ENCODE data around the gene LMOD3. TPM values are rescaled to one million over a fixed set of nuclear protein-coding genes. Genes with fewer than 3 reads are reported as not detected.

LMOD3 gene
- total and polyA plus RNA-seq, 2 donors (not counting 1 experiment from before 2014, with no cell fraction given) = not detected

DNA sequence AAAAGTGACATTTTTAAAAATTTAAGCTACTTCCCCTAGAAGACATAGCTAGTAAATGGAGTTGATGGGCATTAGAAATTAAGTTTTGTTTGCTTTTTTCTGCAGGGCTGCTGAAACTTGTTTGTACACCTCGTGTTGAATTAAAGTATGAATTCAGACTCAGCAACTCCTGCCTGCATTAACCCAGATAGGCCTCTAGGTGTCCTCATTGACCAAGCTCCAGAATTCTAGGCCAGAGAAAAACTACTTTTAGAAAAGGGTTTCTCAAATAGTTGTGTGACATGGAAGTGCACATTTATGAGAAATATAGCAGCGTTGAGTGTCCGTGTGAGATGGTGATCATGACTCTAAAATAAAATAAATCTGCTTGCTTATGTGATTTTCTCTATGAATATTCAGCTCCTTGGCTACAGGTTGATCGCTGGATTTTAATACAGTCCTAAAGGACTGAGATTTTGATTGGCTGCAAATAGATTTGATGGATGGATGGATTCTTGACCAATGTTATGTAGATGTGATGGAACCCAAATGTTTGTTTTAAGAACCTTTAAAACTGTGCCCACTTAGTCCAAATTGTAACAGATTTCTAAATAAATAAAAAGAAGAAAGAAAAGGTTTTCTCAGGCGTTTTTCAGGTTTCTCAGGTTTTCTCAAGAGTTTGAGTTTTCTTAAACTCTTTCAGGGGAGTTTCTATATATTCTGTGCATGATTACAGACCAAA is 39.4 kb upstream of the LMOD3 start:
- Histone ChIP-seq H3K9ac (ENCODE audit: low read length) (no peak overlapping the region), H3K27ac (ENCODE audit: low read length in 2 of 2) (no peak overlapping the region), H3K4me2 (replicated peaks; ENCODE audit: low read depth, low read length, poor library complexity, severe bottlenecking) (no peak overlapping the region), H2AFZ (ENCODE audit: insufficient read depth, low read depth, low read length, poor library complexity, severe bottlenecking) (no peak overlapping the region), H3K4me1 (ENCODE audit: control insufficient read depth in 2 of 2, insufficient read depth in 2 of 2, low read length in 2 of 2) (no peaks in the 10 kb centered on the region), H3K9me3 (ENCODE audit: control extremely low read depth in 1 of 3, control insufficient read depth in 2 of 3, insufficient read depth in 1 of 3, low read length in 2 of 3) (no peaks in the 10 kb centered on the region), H3K79me2 (ENCODE audit: control insufficient read depth, insufficient read depth, low read length) (no peaks in the 10 kb centered on the region), H4K20me1 (ENCODE audit: control insufficient read depth, insufficient read depth, low read length, poor library complexity, severe bottlenecking) (no peaks in the 10 kb centered on the region), H3K27me3 (replicated peaks in 1 of 4; ENCODE audit: control extremely low read depth in 1 of 4, control insufficient read depth in 3 of 4, insufficient read depth in 4 of 4, low read length in 3 of 4) (no peaks in the 10 kb centered on the region), H3K36me3 (replicated peaks in 1 of 2; ENCODE audit: control extremely low read depth in 1 of 2, control insufficient read depth in 1 of 2, extremely low read depth in 1 of 2, insufficient read depth in 2 of 2, low read length in 1 of 2) (no peaks in the 10 kb centered on the region), H3K4me3 (ENCODE audit: control extremely low read depth in 1 of 5, extremely low read depth in 1 of 5, insufficient read depth in 1 of 5, low read depth in 2 of 5, low read length in 4 of 5) (no peak overlapping the region)
- no peak overlapping the region for H3K4me3 Mint-ChIP-seq
- ChIA-PET CTCF (interaction anchor here (0.6 to 5.5 kb wide), 27 partner anchors 8 to 786 kb away, joined by 3 to 40 read pairs (median 4); partner anchors contain the start of gene LMOD3), POLR2A (no interaction called here)
- peak; percentile 69 for ATAC-seq (ENCODE audit: low read depth)
- WGBS (ENCODE audit: insufficient coverage) = 0% methylated on average over 2 of the region's 5 CpGs
- H3K4me1 Mint-ChIP-seq = no peaks in the 10 kb centered on the region
- no peak for TF ChIP-seq EZH2 (IDR thresholded peaks at IDR 0.05; ENCODE audit: borderline replicate concordance, insufficient read depth, low read depth, low read length, poor library complexity, severe bottlenecking)
- TF ChIP-seq, protein P1, sequence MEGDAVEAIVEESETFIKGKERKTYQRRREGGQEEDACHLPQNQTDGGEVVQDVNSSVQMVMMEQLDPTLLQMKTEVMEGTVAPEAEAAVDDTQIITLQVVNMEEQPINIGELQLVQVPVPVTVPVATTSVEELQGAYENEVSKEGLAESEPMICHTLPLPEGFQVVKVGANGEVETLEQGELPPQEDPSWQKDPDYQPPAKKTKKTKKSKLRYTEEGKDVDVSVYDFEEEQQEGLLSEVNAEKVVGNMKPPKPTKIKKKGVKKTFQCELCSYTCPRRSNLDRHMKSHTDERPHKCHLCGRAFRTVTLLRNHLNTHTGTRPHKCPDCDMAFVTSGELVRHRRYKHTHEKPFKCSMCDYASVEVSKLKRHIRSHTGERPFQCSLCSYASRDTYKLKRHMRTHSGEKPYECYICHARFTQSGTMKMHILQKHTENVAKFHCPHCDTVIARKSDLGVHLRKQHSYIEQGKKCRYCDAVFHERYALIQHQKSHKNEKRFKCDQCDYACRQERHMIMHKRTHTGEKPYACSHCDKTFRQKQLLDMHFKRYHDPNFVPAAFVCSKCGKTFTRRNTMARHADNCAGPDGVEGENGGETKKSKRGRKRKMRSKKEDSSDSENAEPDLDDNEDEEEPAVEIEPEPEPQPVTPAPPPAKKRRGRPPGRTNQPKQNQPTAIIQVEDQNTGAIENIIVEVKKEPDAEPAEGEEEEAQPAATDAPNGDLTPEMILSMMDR (IDR thresholded peaks at IDR 0.05) = peak; percentile 95
- H3K27ac Mint-ChIP-seq = no peak overlapping the region
- DNase-seq = peak; percentile 48
- intact Hi-C loops (cut with micrococcal nuclease) = loop anchor here (1.0 to 5.0 kb wide), 3 partner anchors 145 to 276 kb away; no protein-coding TSS in a partner anchor
- H3K27me3 Mint-ChIP-seq = no peaks in the 10 kb centered on the region
- no peaks in the 10 kb centered on the region for H3K9me3 Mint-ChIP-seq (ENCODE audit: insufficient read depth)

DNA sequence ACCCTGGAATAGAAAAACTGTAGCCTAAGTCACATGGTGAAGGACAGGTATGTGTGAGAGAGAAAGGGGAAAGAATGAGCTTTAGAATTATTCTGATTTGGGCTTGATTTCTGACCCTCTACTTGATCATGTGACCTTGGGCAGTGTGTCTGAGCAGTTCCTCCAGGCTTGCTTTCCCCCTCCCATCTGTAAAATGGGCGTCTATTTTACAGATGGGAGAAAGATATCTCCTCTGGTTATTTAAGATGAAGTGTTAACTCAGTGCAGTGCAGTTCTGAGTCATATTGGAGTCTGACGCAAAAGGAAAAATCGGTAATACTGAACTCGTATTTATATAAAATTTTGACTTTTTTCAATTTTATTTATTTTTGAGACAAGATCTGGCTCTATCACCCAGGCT is 38.1 kb upstream of the LMOD3 start:
- no peak for ATAC-seq (ENCODE audit: low read depth)
- H3K4me3 Mint-ChIP-seq = no peak overlapping the region
- H3K4me3 ChIP-seq (ENCODE audit: control extremely low read depth in 1 of 5, extremely low read depth in 1 of 5, insufficient read depth in 1 of 5, low read depth in 2 of 5, low read length in 4 of 5) = no peak overlapping the region
- no CpG with 5 or more reads among the region's 4 CpGs for WGBS (ENCODE audit: insufficient coverage)
- H3K27me3 Mint-ChIP-seq = peaks cover 5% of the 10 kb centered on the region
- no peak overlapping the region for H3K9ac ChIP-seq (ENCODE audit: low read length)
- no peak overlapping the region for H3K27ac ChIP-seq (ENCODE audit: low read length in 2 of 2)
- H4K20me1 ChIP-seq (ENCODE audit: control insufficient read depth, insufficient read depth, low read length, poor library complexity, severe bottlenecking) = no peaks in the 10 kb centered on the region
- no peak for DNase-seq
- no peak overlapping the region for H2AFZ ChIP-seq (ENCODE audit: insufficient read depth, low read depth, low read length, poor library complexity, severe bottlenecking)
- no peaks in the 10 kb centered on the region for H3K9me3 Mint-ChIP-seq (ENCODE audit: insufficient read depth)
- no peak overlapping the region for H3K27ac Mint-ChIP-seq
- no peaks in the 10 kb centered on the region for H3K27me3 ChIP-seq (replicated peaks in 1 of 4; ENCODE audit: control extremely low read depth in 1 of 4, control insufficient read depth in 3 of 4, insufficient read depth in 4 of 4, low read length in 3 of 4)
- ChIA-PET CTCF (interaction anchor here (0.5 to 5.5 kb wide), 7 partner anchors 10 to 1198 kb away, joined by 3 to 40 read pairs (median 5); no protein-coding TSS in a partner anchor), POLR2A (no interaction called here)
- intact Hi-C loops (cut with micrococcal nuclease) = loop anchor here (5.0 kb wide), 2 partner anchors 162 to 277 kb away; no protein-coding TSS in a partner anchor
- H3K9me3 ChIP-seq (ENCODE audit: control extremely low read depth in 1 of 3, control insufficient read depth in 2 of 3, insufficient read depth in 1 of 3, low read length in 2 of 3) = no peaks in the 10 kb centered on the region
- H3K4me2 ChIP-seq (replicated peaks; ENCODE audit: low read depth, low read length, poor library complexity, severe bottlenecking) = no peak overlapping the region
- H3K36me3 ChIP-seq (replicated peaks in 1 of 2; ENCODE audit: control extremely low read depth in 1 of 2, control insufficient read depth in 1 of 2, extremely low read depth in 1 of 2, insufficient read depth in 2 of 2, low read length in 1 of 2) = no peaks in the 10 kb centered on the region
- no peaks in the 10 kb centered on the region for H3K4me1 Mint-ChIP-seq
- TF ChIP-seq, protein P1 (IDR thresholded peaks at IDR 0.05) = no peak
- no peak for TF ChIP-seq EZH2 (IDR thresholded peaks at IDR 0.05; ENCODE audit: borderline replicate concordance, insufficient read depth, low read depth, low read length, poor library complexity, severe bottlenecking)
- no peaks in the 10 kb centered on the region for H3K4me1 ChIP-seq (ENCODE audit: control insufficient read depth in 2 of 2, insufficient read depth in 2 of 2, low read length in 2 of 2)
- H3K79me2 ChIP-seq (ENCODE audit: control insufficient read depth, insufficient read depth, low read length) = no peaks in the 10 kb centered on the region

All from B cell (primary cell).